ENCODE measurements around the gene UBXN7.

DNA sequence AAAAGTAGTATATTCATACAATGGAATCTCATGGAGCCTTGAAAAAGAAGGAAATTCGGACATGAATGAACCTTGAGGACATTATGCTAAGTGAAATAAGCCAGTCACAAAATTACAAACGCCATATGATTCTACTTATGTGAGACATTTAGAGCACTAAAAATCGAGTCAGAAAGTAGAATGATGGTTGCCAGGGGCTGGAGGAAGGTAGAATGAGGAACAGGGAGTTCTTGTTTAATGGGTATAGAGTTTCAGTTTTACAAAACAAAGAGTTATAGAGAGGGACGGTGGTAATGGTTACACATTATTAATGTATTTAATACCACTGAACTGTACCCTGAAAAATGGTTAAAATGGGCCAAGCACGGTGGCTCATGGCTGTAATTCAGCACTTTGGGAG lies 19.5 kb downstream of the UBXN7 start:
- TF ChIP-seq POLR2A (IDR thresholded peaks at IDR 0.05; ENCODE audit: low read depth, low read length) (no peak), POLR2AphosphoS5 (IDR thresholded peaks at IDR 0.05; ENCODE audit: low read depth, low read length) (no peak), SPI1 (IDR thresholded peaks at IDR 0.05; ENCODE audit: low read depth, low read length) (peak; percentile 97), TAF1 (IDR thresholded peaks at IDR 0.05; ENCODE audit: low read depth, low read length) (no peak), POU2F2 (IDR thresholded peaks at IDR 0.05; ENCODE audit: low read depth, low read length) (no peak), PAX5 (IDR thresholded peaks at IDR 0.05; ENCODE audit: insufficient read depth, low read length, severe bottlenecking) (no peak)
